Measurements from ENCODE around the gene C7orf25. TPM values are rescaled to one million over a fixed set of nuclear protein-coding genes. Genes with fewer than 3 reads are reported as not detected.
"Not testable (repeated sequence)": the region's sequence is repeated elsewhere in the genome, so short reads cannot be mapped to it uniquely, and the experiment has no call there.

Gene C7orf25
- total and polyA plus RNA-seq, 4 donors: 3.0 to 5.8 (median 4.6) TPM

GRCh38 chr7:42885183-42885582 lies 26.7 kb downstream of the C7orf25 start:
- DNase-seq (ENCODE audit: low read depth in 4 of 6, low spot score in 6 of 6); H3K9me3 ChIP-seq (ENCODE audit: control insufficient read depth, insufficient read depth, low read length); H3K27me3 ChIP-seq (ENCODE audit: control insufficient read depth, insufficient read depth, low read length); H3K36me3 ChIP-seq (ENCODE audit: control insufficient read depth, insufficient read depth, low read length); H3K27ac ChIP-seq (ENCODE audit: low read depth, low read length); H3K4me3 ChIP-seq (ENCODE audit: low read depth, low read length): not testable (repeated sequence)
- 100% methylated on average over 1 of the region's 8 CpGs for WGBS (ENCODE audit: insufficient coverage)
- H3K4me1 ChIP-seq (ENCODE audit: control insufficient read depth, insufficient read depth, low read length): peaks cover 23% of the 10 kb centered on the region

GRCh38 chr7:42883950-42884349 lies 27.9 kb downstream of the C7orf25 start:
- Histone ChIP-seq H3K27ac (ENCODE audit: low read depth, low read length) (no peak overlapping the region), H3K36me3 (ENCODE audit: control insufficient read depth, insufficient read depth, low read length) (peaks cover 7% of the 10 kb centered on the region), H3K27me3 (ENCODE audit: control insufficient read depth, insufficient read depth, low read length) (no peaks in the 10 kb centered on the region), H3K4me3 (ENCODE audit: low read depth, low read length) (no peak overlapping the region), H3K4me1 (ENCODE audit: control insufficient read depth, insufficient read depth, low read length) (peaks cover 19% of the 10 kb centered on the region), H3K9me3 (ENCODE audit: control insufficient read depth, insufficient read depth, low read length) (peaks cover 2% of the 10 kb centered on the region)
- peak in 1 of 6 donors; percentile 12 for DNase-seq (ENCODE audit: low read depth in 4 of 6, low spot score in 6 of 6)
- WGBS (ENCODE audit: insufficient coverage): 55% methylated on average over 6 of the region's 6 CpGs

GRCh38 chr7:42880392-42880791 lies 31.5 kb downstream of the C7orf25 start:
- no peaks in the 10 kb centered on the region for H3K27me3 ChIP-seq (ENCODE audit: control insufficient read depth, insufficient read depth, low read length)
- peaks cover 6% of the 10 kb centered on the region for H3K4me1 ChIP-seq (ENCODE audit: control insufficient read depth, insufficient read depth, low read length)
- peaks cover 7% of the 10 kb centered on the region for H3K36me3 ChIP-seq (ENCODE audit: control insufficient read depth, insufficient read depth, low read length)
- no peak overlapping the region for H3K4me3 ChIP-seq (ENCODE audit: low read depth, low read length)
- DNase-seq (ENCODE audit: low read depth in 4 of 6, low spot score in 6 of 6): no peak
- no peak overlapping the region for H3K27ac ChIP-seq (ENCODE audit: low read depth, low read length)
- WGBS (ENCODE audit: insufficient coverage): no CpG with 5 or more reads among the region's 2 CpGs
- peaks cover 2% of the 10 kb centered on the region for H3K9me3 ChIP-seq (ENCODE audit: control insufficient read depth, insufficient read depth, low read length)

DNA sequence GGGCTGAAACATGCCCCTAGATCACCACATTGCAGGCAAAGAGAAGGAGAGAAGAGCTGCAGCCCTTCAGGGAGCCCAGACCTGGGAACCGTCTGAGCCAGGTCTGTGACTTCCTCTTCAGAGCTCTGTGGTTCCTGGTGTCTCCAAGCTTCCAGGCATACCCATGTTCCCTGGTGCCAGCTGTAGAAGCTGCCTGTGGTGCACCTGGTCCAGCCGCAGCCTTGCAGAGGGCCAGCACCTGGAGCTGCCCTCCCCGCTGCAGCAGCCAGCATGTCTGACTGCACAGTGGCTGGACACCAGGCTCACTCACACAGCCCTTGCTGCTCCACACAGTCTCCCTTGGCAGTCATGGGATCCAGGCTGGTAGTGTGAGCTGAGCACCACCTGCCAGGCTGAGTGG lies 33.6 kb downstream of the C7orf25 start:
- Histone ChIP-seq H3K27ac (ENCODE audit: low read depth, low read length) (no peak overlapping the region), H3K4me3 (ENCODE audit: low read depth, low read length) (no peak overlapping the region), H3K27me3 (ENCODE audit: control insufficient read depth, insufficient read depth, low read length) (no peaks in the 10 kb centered on the region), H3K9me3 (ENCODE audit: control insufficient read depth, insufficient read depth, low read length) (peaks cover 2% of the 10 kb centered on the region), H3K36me3 (ENCODE audit: control insufficient read depth, insufficient read depth, low read length) (no peaks in the 10 kb centered on the region), H3K4me1 (ENCODE audit: control insufficient read depth, insufficient read depth, low read length) (no peaks in the 10 kb centered on the region)
- DNase-seq (ENCODE audit: low read depth in 4 of 6, low spot score in 6 of 6): no peak
- 84% methylated on average over 3 of the region's 3 CpGs for WGBS (ENCODE audit: insufficient coverage)

DNA sequence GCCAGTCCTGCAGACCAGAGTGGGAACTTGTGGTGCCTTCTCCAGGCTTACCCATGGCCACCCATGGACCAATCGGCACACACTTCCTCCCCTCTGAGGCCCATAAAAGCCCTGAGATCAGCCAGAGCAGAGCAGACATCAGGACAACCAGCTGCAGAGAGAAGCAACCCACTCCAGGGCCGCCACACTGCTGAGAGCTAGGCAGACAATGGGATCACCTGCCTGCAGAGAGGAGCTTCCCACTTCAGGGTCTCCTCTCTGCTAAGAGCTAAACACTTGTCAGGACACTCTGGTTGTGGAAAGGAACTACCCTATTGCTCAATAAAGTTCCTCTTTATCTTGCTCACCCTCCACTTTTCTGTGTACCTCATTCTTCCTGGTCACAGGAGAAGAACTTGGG lies 34.0 kb downstream of the C7orf25 start:
- Histone ChIP-seq H3K27me3 (ENCODE audit: control insufficient read depth, insufficient read depth, low read length) (no peaks in the 10 kb centered on the region), H3K4me3 (ENCODE audit: low read depth, low read length) (no peak overlapping the region), H3K36me3 (ENCODE audit: control insufficient read depth, insufficient read depth, low read length) (no peaks in the 10 kb centered on the region), H3K27ac (ENCODE audit: low read depth, low read length) (no peak overlapping the region), H3K9me3 (ENCODE audit: control insufficient read depth, insufficient read depth, low read length) (peaks cover 2% of the 10 kb centered on the region), H3K4me1 (ENCODE audit: control insufficient read depth, insufficient read depth, low read length) (no peaks in the 10 kb centered on the region)
- no peak for DNase-seq (ENCODE audit: low read depth in 4 of 6, low spot score in 6 of 6)
- 85% methylated on average over 2 of the region's 2 CpGs for WGBS (ENCODE audit: insufficient coverage)

GRCh38 chr7:42876182-42877068 lies 35.4 kb downstream of the C7orf25 start:
- H3K4me3 ChIP-seq (ENCODE audit: low read depth, low read length): no peak overlapping the region
- 28% methylated on average over 3 of the region's 5 CpGs for WGBS (ENCODE audit: insufficient coverage)
- H3K27me3 ChIP-seq (ENCODE audit: control insufficient read depth, insufficient read depth, low read length): no peaks in the 10 kb centered on the region
- H3K9me3 ChIP-seq (ENCODE audit: control insufficient read depth, insufficient read depth, low read length): peaks cover 2% of the 10 kb centered on the region
- H3K27ac ChIP-seq (ENCODE audit: low read depth, low read length): no peak overlapping the region
- no peaks in the 10 kb centered on the region for H3K36me3 ChIP-seq (ENCODE audit: control insufficient read depth, insufficient read depth, low read length)
- H3K4me1 ChIP-seq (ENCODE audit: control insufficient read depth, insufficient read depth, low read length): no peaks in the 10 kb centered on the region
- peak in 4 of 6 donors; percentile 12 to 84 (median 48) for DNase-seq (ENCODE audit: low read depth in 4 of 6, low spot score in 6 of 6)

DNA sequence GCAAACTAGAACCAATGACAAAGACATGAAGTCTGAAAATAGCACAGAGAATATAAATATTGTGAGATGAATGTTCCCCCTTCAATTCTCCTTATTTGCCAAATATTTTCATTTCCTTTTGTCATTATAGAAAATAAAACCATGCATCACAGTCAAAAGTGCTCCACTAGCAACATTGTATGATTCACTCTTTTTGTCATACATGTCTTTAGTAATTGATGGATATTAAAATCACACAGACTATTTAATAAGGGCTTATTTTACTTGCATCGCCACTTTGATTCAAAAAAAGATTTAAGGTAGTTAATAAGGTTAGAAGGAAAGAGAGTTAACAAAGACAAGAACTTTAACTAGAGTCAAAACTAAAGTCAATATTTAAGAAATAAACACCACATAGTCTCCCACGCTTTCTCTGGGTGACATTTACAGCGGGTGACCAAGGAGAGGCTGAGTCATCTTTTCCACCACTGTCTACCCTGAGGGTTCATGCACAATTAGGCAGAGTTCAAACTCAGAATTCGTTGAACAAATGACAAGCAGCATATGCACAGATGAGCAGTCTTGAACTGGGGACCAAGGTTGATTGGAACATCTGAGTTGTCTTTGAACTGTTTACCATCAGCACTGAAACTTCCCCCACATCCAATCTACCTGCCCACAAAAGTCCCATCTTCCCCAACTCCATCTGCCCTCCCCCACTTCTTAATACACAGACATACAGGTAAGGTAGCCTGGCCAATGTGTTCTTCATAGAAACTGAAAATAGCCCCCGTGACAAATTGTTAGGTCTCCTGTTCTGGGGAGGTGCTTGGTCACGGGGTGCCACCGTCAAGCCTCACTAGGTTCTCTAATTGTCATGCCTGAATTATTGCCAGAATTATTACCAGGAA lies 42.5 kb downstream of the C7orf25 start:
- H3K27me3 ChIP-seq (ENCODE audit: control insufficient read depth, insufficient read depth, low read length): no peaks in the 10 kb centered on the region
- WGBS (ENCODE audit: insufficient coverage): 88% methylated on average over 3 of the region's 7 CpGs
- no peak overlapping the region for H3K4me3 ChIP-seq (ENCODE audit: low read depth, low read length)
- no peak overlapping the region for H3K27ac ChIP-seq (ENCODE audit: low read depth, low read length)
- H3K9me3 ChIP-seq (ENCODE audit: control insufficient read depth, insufficient read depth, low read length): no peaks in the 10 kb centered on the region
- no peak for DNase-seq (ENCODE audit: low read depth in 4 of 6, low spot score in 6 of 6)
- H3K36me3 ChIP-seq (ENCODE audit: control insufficient read depth, insufficient read depth, low read length): no peaks in the 10 kb centered on the region
- no peaks in the 10 kb centered on the region for H3K4me1 ChIP-seq (ENCODE audit: control insufficient read depth, insufficient read depth, low read length)

- Histone ChIP-seq H3K36me3 (ENCODE audit: control insufficient read depth, insufficient read depth, low read length) (no peaks in the 10 kb centered on the region), H3K9me3 (ENCODE audit: control insufficient read depth, insufficient read depth, low read length) (no peaks in the 10 kb centered on the region), H3K4me3 (ENCODE audit: low read depth, low read length) (no peak overlapping the region), H3K27me3 (ENCODE audit: control insufficient read depth, insufficient read depth, low read length) (no peaks in the 10 kb centered on the region), H3K27ac (ENCODE audit: low read depth, low read length) (no peak overlapping the region), H3K4me1 (ENCODE audit: control insufficient read depth, insufficient read depth, low read length) (no peaks in the 10 kb centered on the region)
- 100% methylated on average over 1 of the region's 1 CpG for WGBS (ENCODE audit: insufficient coverage)
- DNase-seq (ENCODE audit: low read depth in 4 of 6, low spot score in 6 of 6): no peak
Measured at GRCh38 chr7:42868480-42868879, 43.4 kb downstream of the C7orf25 start.
